Epithelial cell of esophagus (primary cell): ENCODE results near the gene ADGRD1.

Experiments used
- DNase-seq: peaks from one replicate; pipeline ENCODE4 v3.0.0; 2010; ENCODE audit warnings: low read depth
- H3K4me3 ChIP-seq: 2 replicates; pipeline ENCODE4 v1.5.1; 2011; ENCODE audit warnings: mild to moderate bottlenecking, low read length, control low read depth
- TF ChIP-seq, protein P1 (sequence below): IDR thresholded peaks from 2 replicates; pipeline ENCODE4 v1.5.1; 2011; ENCODE audit warnings: low read depth, mild to moderate bottlenecking, low read length, control low read depth, inconsistent platforms; ENCODE audit not compliant: insufficient read depth; ENCODE audit errors: missing control alignments

Gene ADGRD1

GRCh38 chr12:131054345-131055092, 100.8 kb downstream of the ADGRD1 start:
- no peak overlapping the region for H3K4me3 ChIP-seq
- no peak for DNase-seq
- TF ChIP-seq, protein P1, sequence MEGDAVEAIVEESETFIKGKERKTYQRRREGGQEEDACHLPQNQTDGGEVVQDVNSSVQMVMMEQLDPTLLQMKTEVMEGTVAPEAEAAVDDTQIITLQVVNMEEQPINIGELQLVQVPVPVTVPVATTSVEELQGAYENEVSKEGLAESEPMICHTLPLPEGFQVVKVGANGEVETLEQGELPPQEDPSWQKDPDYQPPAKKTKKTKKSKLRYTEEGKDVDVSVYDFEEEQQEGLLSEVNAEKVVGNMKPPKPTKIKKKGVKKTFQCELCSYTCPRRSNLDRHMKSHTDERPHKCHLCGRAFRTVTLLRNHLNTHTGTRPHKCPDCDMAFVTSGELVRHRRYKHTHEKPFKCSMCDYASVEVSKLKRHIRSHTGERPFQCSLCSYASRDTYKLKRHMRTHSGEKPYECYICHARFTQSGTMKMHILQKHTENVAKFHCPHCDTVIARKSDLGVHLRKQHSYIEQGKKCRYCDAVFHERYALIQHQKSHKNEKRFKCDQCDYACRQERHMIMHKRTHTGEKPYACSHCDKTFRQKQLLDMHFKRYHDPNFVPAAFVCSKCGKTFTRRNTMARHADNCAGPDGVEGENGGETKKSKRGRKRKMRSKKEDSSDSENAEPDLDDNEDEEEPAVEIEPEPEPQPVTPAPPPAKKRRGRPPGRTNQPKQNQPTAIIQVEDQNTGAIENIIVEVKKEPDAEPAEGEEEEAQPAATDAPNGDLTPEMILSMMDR = no peak

DNA sequence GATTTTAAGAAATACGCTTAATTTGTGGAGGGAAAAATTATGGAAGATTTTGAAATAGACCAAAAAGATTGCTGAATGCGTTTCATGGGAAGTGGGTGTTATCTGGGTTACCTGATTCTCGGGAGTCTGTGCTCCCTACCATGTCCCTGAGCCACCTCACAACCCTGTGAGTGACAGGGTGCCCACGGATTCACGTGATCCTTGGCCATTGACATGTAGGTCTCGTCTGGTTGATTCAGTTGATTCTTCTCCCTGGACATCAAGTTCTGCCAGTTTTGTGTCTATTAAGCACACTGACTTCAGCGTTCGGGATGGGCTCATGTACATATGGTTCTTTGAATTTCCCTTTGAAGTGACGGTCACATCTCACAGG, 101.4 kb downstream of the ADGRD1 start:
- TF ChIP-seq, protein P1 = no peak
- no peak overlapping the region for H3K4me3 ChIP-seq
- DNase-seq = no peak

DNA sequence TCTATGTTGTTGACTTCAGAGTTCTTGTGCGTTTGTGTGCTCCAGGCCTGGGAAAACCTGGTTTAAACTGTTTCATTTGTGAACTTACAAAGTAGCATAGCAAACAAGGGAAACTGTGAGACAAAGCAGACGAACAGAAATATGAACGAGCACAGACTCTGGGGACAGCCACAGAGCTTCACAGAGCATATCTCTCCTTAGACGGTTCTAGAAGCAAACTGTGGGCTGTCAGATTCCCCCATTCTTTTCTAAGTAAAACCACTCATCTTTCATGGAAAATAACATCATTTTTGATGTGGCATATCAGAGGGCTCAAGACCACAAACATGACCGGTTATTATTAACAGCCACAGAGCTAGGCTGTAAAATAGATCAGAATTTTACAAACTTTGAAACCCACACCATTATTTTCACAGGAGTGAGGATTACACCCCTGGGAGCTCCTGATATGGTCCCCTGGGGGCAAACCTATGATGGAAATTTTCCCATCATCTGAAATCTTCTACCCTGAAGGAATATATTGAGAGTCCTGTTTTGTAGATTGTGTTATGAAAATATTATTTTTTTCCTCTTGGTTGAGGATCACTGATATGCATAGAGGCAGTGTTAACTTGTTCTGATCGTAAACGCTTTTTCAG, 102.0 kb downstream of the ADGRD1 start:
- TF ChIP-seq, protein P1 = no peak
- DNase-seq = no peak
- H3K4me3 ChIP-seq = no peak overlapping the region

DNA sequence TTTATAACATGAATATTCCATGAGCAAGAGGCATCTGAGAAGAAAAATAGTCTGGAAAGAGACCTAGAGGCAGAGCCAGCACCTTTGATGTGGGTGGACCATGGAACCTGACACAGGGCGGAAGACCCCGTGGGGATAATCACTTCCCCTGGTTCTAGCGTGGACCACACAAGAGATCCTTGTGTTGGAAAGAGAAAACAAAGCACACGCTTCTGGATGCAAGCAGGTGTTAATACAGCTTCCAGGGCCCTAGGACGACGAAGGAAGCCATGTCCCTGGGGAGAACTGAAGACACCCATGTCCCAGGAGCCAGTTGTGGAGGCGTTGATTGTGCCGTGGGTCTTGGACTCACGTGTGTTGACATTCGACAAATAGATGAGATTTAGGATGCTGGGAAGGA, 102.9 kb downstream of the ADGRD1 start:
- DNase-seq = no peak
- no peak overlapping the region for H3K4me3 ChIP-seq
- TF ChIP-seq, protein P1 = no peak

- TF ChIP-seq, protein P1 = no peak
- H3K4me3 ChIP-seq = no peak overlapping the region
- DNase-seq = no peak
These were observed 103.6 kb downstream of the ADGRD1 start for GRCh38 chr12:131057211-131057721.

DNA sequence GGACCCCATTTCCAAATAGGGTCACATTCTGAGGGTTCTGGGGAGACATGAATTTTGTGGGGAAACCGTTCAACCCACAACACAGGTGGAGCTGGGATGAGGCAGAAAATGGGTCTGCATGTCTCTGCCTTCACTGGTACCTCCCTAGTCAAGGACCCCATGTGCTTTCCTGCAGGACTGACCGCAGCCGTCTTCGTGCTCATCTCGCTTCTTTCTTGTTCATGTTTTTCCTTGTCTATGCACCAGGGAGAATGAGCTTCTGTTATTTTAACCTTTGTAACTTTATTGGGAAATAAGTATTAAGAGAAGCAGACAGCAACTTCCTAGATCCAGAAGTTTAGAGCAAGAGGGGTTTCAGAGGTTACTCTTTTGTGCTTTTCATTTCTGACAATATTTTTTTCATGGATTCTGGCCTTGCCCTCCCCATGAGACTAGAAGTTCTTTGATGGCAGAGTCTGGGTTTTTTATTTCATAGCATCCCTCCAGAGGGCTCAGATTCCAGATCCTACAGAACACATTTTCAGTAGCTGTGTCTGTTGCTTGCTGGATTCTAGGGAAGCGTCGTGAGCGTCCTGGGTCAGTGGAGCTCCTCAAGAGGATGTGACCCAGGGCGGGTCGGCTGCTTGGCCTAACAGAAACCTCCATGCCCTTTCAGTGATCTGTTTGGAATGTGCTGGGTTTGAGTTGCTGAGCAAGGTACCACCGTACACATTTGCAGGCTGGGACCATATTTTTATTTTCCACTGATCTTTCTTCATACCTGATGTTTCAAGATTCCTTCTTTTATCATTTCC, 104.2 kb downstream of the ADGRD1 start:
- no peak for DNase-seq
- TF ChIP-seq, protein P1 = no peak
- H3K4me3 ChIP-seq = no peak overlapping the region
